Testis (tissue), 2 donors: ENCODE results near the gene DNAJC22.

Experiments
- CTCF ChIP-seq, 3 experiments: fragments of 450-650 bp in 2 of 3; fragments of 200-600 bp in 1 of 3; sonication (generic) in 1 of 3; IDR thresholded peaks; one replicate each; pipeline ENCODE4 v1.5.1; 2016 to 2019; ENCODE audit warnings: antibody characterized with exemption in 3 of 3, mild to moderate bottlenecking in 2 of 3, moderate library complexity in 1 of 3
- POLR2A ChIP-seq: fragments of 450-650 bp; IDR thresholded peaks from one replicate; pipeline ENCODE4 v1.6.1; 2017; ENCODE audit warnings: antibody characterized with exemption, mild to moderate bottlenecking, moderate library complexity

GRCh38 chr12:49364989-49365388 lies 18.3 kb downstream of the DNAJC22 start:
- no peak for TF ChIP-seq CTCF (IDR thresholded peaks at IDR 0.05)
- no peak for TF ChIP-seq POLR2A
